ENCODE results near the gene GDF9.
A peak's percentile ranks its signal among the peaks of the same experiment; 100 is the strongest.

DNA sequence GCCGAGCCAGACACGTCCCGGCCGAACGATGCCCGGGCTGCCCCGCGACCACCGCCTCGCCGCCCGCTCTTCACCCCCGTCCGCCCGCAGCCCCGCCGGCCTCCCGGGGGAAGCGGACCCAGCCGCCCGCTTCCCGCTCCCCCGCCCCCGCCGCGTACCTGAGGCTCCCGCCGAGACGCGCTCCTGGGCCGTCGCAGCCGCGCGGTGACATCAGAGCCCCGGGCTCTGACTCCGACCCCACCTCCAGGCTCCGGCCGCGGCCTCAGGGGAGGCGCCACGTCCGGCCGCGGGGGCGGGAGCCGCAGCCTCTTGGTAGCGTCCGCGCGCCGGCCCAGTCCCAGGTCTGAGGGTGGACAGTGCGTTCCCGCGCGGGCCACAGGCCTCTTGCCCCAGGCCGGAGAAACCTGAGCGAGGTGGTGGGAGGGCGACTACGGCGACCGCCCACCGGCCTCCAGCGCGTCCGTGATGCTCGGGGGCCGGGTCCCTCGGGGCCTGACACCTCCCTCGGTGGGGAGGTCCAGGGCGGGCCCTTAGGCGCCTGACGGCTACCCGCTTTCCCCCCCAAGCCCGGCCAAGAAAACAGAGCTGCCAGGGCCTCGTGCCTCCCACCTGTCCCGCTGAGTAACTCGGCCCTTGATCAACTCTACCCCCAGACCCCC, 35.7 kb downstream of the GDF9 start, which contains the start of gene SHROOM1:
- TF ChIP-seq POLR2AphosphoS5 (IDR thresholded peaks at IDR 0.05) (peak; percentile 18 to 46 (median 20)), POLR2A (IDR thresholded peaks at IDR 0.05) (no peak)
- TF ChIP-seq, protein P1, sequence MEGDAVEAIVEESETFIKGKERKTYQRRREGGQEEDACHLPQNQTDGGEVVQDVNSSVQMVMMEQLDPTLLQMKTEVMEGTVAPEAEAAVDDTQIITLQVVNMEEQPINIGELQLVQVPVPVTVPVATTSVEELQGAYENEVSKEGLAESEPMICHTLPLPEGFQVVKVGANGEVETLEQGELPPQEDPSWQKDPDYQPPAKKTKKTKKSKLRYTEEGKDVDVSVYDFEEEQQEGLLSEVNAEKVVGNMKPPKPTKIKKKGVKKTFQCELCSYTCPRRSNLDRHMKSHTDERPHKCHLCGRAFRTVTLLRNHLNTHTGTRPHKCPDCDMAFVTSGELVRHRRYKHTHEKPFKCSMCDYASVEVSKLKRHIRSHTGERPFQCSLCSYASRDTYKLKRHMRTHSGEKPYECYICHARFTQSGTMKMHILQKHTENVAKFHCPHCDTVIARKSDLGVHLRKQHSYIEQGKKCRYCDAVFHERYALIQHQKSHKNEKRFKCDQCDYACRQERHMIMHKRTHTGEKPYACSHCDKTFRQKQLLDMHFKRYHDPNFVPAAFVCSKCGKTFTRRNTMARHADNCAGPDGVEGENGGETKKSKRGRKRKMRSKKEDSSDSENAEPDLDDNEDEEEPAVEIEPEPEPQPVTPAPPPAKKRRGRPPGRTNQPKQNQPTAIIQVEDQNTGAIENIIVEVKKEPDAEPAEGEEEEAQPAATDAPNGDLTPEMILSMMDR (IDR thresholded peaks at IDR 0.05 in 8 of 11, conservative IDR thresholded peaks at IDR 0.05 in 3 of 11), result no peak
